CD8-positive, alpha-beta memory T cell (primary cell): Measurements from ENCODE around the gene PRR30. TPM values are rescaled to one million over a fixed set of nuclear protein-coding genes. Genes with fewer than 3 reads are reported as not detected.

Experiments
- CTCF ChIA-PET: fragments of 350-600 bp; sonication (Branson Sonifier 250); formaldehyde crosslinking; loops from one replicate; lab custom pipeline; 2021; ENCODE audit warnings: antibody characterized with exemption; lab: Charles Lee
- POLR2A ChIA-PET: fragments of 350-600 bp; sonication (Branson Sonifier 250); formaldehyde crosslinking; loops from one replicate; lab custom pipeline; 2021; ENCODE audit warnings: antibody characterized with exemption; lab: Charles Lee
- DNase-seq, 5 donors: peaks; one replicate each; pipeline versions ENCODE4 v3.0.0 to v3.0.0-alpha.2; 2020 to 2022; ENCODE audit warnings: mixed read lengths in 1 of 5
- H3K27ac ChIP-seq: one replicate; pipeline ENCODE4 v1.7.0; 2013; ENCODE audit warnings: low read depth, mild to moderate bottlenecking, low read length, moderate library complexity
- H3K27me3 ChIP-seq: 2 replicates; pipeline ENCODE4 v1.7.0; 2013; ENCODE audit warnings: low read length, mild to moderate bottlenecking; ENCODE audit not compliant: insufficient read depth, poor library complexity, severe bottlenecking
- H3K36me3 ChIP-seq: 2 replicates; pipeline ENCODE4 v1.7.0; 2013; ENCODE audit warnings: mild to moderate bottlenecking, low read length, moderate library complexity; ENCODE audit not compliant: insufficient read depth
- H3K4me1 ChIP-seq: 2 replicates; pipeline ENCODE4 v1.7.0; 2013; ENCODE audit warnings: mild to moderate bottlenecking, low read length, moderate library complexity; ENCODE audit not compliant: insufficient read depth
- H3K4me3 ChIP-seq: 2 replicates; pipeline ENCODE4 v1.7.0; 2013; ENCODE audit warnings: mild to moderate bottlenecking, low read length
- H3K9me3 ChIP-seq: 2 replicates; pipeline ENCODE4 v1.7.0; 2013; ENCODE audit warnings: mild to moderate bottlenecking, low read length
- H3K27ac Mint-ChIP-seq, 8 donors: one replicate each; pipeline ENCODE4 v1.8.0; 2020 to 2021; ENCODE audit warnings: mixed read lengths in 8 of 8, mild to moderate bottlenecking in 6 of 8, inconsistent platforms in 3 of 8, moderate library complexity in 3 of 8
- H3K27me3 Mint-ChIP-seq, 2 donors: one replicate each; pipeline ENCODE4 v1.8.0; 2020 to 2021; ENCODE audit warnings: mixed read lengths in 2 of 2, mild to moderate bottlenecking in 1 of 2, moderate library complexity in 1 of 2
- H3K36me3 Mint-ChIP-seq, 3 donors: one replicate each; pipeline ENCODE4 v1.8.0; 2020 to 2021; ENCODE audit warnings: mixed read lengths in 3 of 3, inconsistent platforms in 1 of 3, mild to moderate bottlenecking in 1 of 3
- H3K4me1 Mint-ChIP-seq, 3 donors: one replicate each; pipeline ENCODE4 v1.8.0; 2020 to 2021; ENCODE audit warnings: mixed read lengths in 3 of 3, inconsistent platforms in 1 of 3, mild to moderate bottlenecking in 1 of 3
- H3K4me3 Mint-ChIP-seq, 7 donors: one replicate each; pipeline ENCODE4 v1.8.0; 2020 to 2021; ENCODE audit warnings: mixed read lengths in 7 of 7, mild to moderate bottlenecking in 6 of 7, moderate library complexity in 4 of 7, inconsistent platforms in 2 of 7
- H3K9me3 Mint-ChIP-seq, 5 donors: one replicate each; pipeline ENCODE4 v1.8.0; 2020 to 2022; ENCODE audit warnings: mixed read lengths in 5 of 5, mild to moderate bottlenecking in 3 of 5, moderate library complexity in 2 of 5, inconsistent platforms in 1 of 5
- polyA plus RNA-seq: library from polyadenylated mRNA; unstranded; fragments of 300-500 nt; fragmentation: Illumina TruSeq; gene quantifications from one replicate; pipeline ENCODE4 v1.2.3, GENCODE V29; 2021
- total RNA-seq, 2 experiments: library from RNA; stranded (reverse); gene quantifications; one replicate each; pipeline ENCODE4 v1.2.3, GENCODE V29; 2021

Gene PRR30
- total and polyA plus RNA-seq, 3 experiments from 2014 or later: not detected

DNA sequence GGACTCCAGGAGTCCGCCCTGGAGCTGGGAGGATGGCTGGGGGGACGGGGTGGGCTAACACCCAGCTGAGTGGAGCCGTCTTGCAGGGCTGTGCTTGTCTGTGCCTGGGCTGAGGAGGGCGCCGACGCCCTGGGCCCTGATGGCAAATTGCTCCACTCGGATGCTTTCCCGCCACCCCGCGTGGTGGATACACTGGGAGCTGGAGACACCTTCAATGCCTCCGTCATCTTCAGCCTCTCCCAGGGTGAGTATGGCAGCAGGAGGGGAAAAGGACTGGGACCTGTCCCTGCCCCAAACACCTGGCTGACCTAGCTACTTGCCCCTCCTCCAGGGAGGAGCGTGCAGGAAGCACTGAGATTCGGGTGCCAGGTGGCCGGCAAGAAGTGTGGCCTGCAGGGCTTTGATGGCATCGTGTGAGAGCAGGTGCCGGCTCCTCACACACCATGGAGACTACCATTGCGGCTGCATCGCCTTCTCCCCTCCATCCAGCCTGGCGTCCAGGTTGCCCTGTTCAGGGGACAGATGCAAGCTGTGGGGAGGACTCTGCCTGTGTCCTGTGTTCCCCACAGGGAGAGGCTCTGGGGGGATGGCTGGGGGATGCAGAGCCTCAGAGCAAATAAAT, 39.8 kb downstream of the PRR30 start:
- peaks cover 7 to 15% (median 12%) of the 10 kb centered on the region in 3 donors for H3K4me1 Mint-ChIP-seq
- Histone ChIP-seq H3K27ac (no peak overlapping the region), H3K27me3 (no peaks in the 10 kb centered on the region), H3K4me1 (peaks cover 8% of the 10 kb centered on the region), H3K9me3 (no peaks in the 10 kb centered on the region), H3K36me3 (no peaks in the 10 kb centered on the region), H3K4me3 (no peak overlapping the region)
- POLR2A ChIA-PET: no interaction called here
- DNase-seq: no peak
- H3K4me3 Mint-ChIP-seq: no peak overlapping the region
- H3K36me3 Mint-ChIP-seq: peaks cover 0 to 1% (median 0%) of the 10 kb centered on the region in 3 donors
- no peaks in the 10 kb centered on the region for H3K9me3 Mint-ChIP-seq
- CTCF ChIA-PET: interaction anchor here (1.0 to 5.6 kb wide), 8 partner anchors 9 to 204 kb away, joined by 3 to 42 read pairs (median 4); partner anchors contain the start of genes DNAJC5G, KHK and TRIM54
- H3K27ac Mint-ChIP-seq: no peak overlapping the region
- peaks cover 2 to 6% of the 10 kb centered on the region in 2 donors for H3K27me3 Mint-ChIP-seq

DNA sequence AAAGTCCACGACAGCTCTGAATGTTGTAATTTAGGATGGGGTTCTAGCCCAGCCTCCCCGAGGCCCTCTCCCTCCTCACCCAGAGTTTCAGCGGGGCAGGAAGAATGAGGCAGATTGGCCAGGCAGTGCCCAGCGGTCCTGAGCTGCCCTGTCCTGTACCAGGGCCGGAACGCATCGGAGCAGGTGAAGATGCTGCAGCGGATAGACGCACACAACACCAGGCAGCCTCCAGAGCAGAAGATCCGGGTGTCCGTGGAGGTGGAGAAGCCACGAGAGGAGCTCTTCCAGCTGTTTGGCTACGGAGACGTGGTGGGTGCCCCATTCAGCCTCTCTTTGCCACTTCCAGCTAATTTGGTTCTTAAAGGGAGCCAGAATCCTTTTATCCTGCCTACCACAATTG, 41.9 kb downstream of the PRR30 start:
- Mint-ChIP-seq H3K27me3 (no peaks in the 10 kb centered on the region), H3K4me1 (peaks cover 7 to 15% (median 12%) of the 10 kb centered on the region in 3 donors), H3K9me3 (no peaks in the 10 kb centered on the region), H3K36me3 (peaks cover 0 to 1% (median 0%) of the 10 kb centered on the region in 3 donors), H3K27ac (peak overlapping the region in 1 of 8 donors; percentile 97), H3K4me3 (no peak overlapping the region)
- Histone ChIP-seq H3K4me3 (no peak overlapping the region), H3K9me3 (no peaks in the 10 kb centered on the region), H3K4me1 (peaks cover 8% of the 10 kb centered on the region), H3K27me3 (no peaks in the 10 kb centered on the region), H3K36me3 (no peaks in the 10 kb centered on the region), H3K27ac (no peak overlapping the region)
- no peak for DNase-seq
- POLR2A ChIA-PET: no interaction called here
- CTCF ChIA-PET: interaction anchor here (1.1 kb wide), 1 partner anchor 182 kb away, joined by 5 read pairs; no protein-coding TSS in a partner anchor

DNA sequence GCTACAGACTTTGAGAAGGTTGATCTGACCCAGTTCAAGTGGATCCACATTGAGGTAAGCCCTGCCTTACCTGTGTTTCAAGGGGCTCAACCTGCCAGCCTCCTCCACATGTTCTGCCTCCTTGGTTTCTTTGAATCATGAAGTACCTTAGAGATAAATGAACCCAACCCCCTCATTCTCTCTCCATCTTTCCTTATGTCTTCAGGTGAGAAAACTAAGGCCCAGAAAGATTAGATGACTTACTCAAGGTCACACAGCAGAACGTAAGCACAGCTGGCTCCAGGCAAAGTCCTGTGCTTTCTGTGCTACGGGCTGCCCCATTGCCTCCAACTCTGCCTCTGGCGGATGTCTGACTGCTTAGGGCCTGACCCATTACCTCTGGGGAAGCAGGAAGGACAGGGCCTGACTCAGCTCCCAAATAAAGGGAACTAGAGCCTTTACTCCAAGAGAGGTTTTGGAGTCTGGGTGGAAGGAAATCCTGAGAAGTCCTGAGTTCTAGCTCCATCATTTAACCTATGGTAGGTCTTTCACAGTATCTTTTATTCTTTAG, 42.4 kb downstream of the PRR30 start:
- peaks cover 8% of the 10 kb centered on the region for H3K4me1 ChIP-seq
- H3K36me3 ChIP-seq: no peaks in the 10 kb centered on the region
- no peak overlapping the region for H3K27ac ChIP-seq
- CTCF ChIA-PET: interaction anchor here (1.1 kb wide), 1 partner anchor 183 kb away, joined by 5 read pairs; no protein-coding TSS in a partner anchor
- Mint-ChIP-seq H3K27ac (no peak overlapping the region), H3K4me1 (peaks cover 7 to 15% (median 12%) of the 10 kb centered on the region in 3 donors), H3K9me3 (no peaks in the 10 kb centered on the region), H3K4me3 (peak overlapping the region in 1 of 7 donors; percentile 76), H3K36me3 (peaks cover 0 to 1% (median 0%) of the 10 kb centered on the region in 3 donors), H3K27me3 (no peaks in the 10 kb centered on the region)
- no peaks in the 10 kb centered on the region for H3K9me3 ChIP-seq
- H3K27me3 ChIP-seq: no peaks in the 10 kb centered on the region
- no peak for DNase-seq
- POLR2A ChIA-PET: interaction anchor here (1.2 kb wide), 1 partner anchor 10 kb away, joined by 3 read pairs; the partner anchor contains the start of gene KHK
- no peak overlapping the region for H3K4me3 ChIP-seq

DNA sequence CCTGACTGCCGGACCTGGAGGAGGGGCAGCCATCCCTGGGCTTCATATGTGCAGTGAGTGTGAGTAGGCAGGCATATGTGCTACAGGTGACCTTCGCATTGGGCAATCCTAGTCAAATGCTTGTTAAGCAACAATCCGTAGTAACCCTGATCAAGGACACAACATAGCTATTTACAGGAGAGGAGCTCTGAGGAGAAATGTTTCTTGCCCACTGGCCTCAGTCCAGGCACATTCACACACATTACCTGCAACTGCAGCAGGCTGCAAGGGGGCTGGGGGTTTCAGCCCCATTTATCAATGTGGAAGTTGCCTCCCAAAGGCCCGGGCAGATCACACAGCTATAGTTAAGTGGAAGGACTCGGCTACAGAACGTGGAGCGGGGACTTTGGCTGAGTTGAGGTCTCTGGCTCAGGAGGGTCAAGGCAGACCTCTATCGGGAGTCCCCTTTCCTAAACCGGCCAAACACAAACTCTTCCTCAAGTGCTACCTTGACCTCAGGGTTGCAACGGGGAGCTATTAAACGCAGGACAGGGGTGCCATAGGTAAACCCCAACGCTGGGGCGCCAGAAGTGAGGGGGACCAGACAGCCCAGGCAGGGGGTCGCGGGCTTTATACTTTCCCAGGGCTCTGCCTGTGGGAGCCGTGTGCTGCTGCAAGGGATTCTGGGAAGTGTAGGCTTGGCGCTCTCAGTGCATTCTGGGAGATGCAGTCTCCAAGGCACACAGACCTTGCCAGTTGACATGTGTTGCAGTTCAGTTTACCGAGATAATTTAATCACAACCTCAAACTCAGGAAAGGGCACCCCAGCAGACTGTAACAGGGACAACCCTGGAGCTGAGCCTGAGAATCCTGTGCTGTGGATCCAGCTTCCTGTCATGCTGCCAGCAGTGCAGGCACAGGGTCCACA, 43.2 kb downstream of the PRR30 start:
- Mint-ChIP-seq H3K27ac (peak overlapping the region in 1 of 8 donors; percentile 32), H3K36me3 (peaks cover 0 to 2% (median 1%) of the 10 kb centered on the region in 3 donors), H3K4me3 (peak overlapping the region in 6 of 7 donors; percentile 8 to 76 (median 42)), H3K4me1 (peaks cover 12 to 15% (median 13%) of the 10 kb centered on the region in 3 donors), H3K9me3 (no peaks in the 10 kb centered on the region), H3K27me3 (no peaks in the 10 kb centered on the region)
- ChIA-PET POLR2A (interaction anchor here (1.2 kb wide), 1 partner anchor 9 kb away, joined by 3 read pairs; the partner anchor contains the start of gene KHK), CTCF (interaction anchor here (1.4 kb wide), 1 partner anchor 45 kb away, joined by 3 read pairs; no protein-coding TSS in a partner anchor)
- no peaks in the 10 kb centered on the region for H3K9me3 ChIP-seq
- H3K27ac ChIP-seq: no peak overlapping the region
- no peak for DNase-seq
- peaks cover 8% of the 10 kb centered on the region for H3K4me1 ChIP-seq
- H3K27me3 ChIP-seq: no peaks in the 10 kb centered on the region
- H3K36me3 ChIP-seq: no peaks in the 10 kb centered on the region
- H3K4me3 ChIP-seq: no peak overlapping the region

DNA sequence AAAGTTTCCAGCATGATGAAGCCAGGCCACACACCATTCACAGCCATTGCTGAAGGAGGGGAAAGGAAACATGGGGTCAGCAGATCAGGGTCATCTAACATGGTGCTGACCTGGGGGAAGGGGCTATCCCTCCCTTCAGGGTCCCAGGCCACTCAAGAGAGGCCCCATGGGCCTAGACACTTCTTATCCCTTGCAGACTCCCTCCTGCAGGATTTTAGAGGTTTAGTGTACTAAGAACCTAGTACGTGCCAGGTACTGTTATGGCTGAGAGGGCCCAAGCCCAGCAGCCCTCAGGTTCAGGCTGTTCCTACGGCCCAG, 43.8 kb downstream of the PRR30 start:
- Histone ChIP-seq H3K36me3 (no peaks in the 10 kb centered on the region), H3K27me3 (no peaks in the 10 kb centered on the region), H3K4me1 (peaks cover 8% of the 10 kb centered on the region), H3K4me3 (no peak overlapping the region), H3K9me3 (no peaks in the 10 kb centered on the region), H3K27ac (no peak overlapping the region)
- no peak overlapping the region for H3K27ac Mint-ChIP-seq
- ChIA-PET POLR2A (no interaction called here), CTCF (interaction anchor here (1.4 kb wide), 1 partner anchor 45 kb away, joined by 3 read pairs; no protein-coding TSS in a partner anchor)
- no peak for DNase-seq
- H3K9me3 Mint-ChIP-seq: no peaks in the 10 kb centered on the region
- peak overlapping the region in 2 of 7 donors; percentile 9 to 44 for H3K4me3 Mint-ChIP-seq
- no peaks in the 10 kb centered on the region for H3K27me3 Mint-ChIP-seq
- peaks cover 0 to 2% (median 1%) of the 10 kb centered on the region in 3 donors for H3K36me3 Mint-ChIP-seq
- H3K4me1 Mint-ChIP-seq: peaks cover 12 to 15% (median 13%) of the 10 kb centered on the region in 3 donors

DNA sequence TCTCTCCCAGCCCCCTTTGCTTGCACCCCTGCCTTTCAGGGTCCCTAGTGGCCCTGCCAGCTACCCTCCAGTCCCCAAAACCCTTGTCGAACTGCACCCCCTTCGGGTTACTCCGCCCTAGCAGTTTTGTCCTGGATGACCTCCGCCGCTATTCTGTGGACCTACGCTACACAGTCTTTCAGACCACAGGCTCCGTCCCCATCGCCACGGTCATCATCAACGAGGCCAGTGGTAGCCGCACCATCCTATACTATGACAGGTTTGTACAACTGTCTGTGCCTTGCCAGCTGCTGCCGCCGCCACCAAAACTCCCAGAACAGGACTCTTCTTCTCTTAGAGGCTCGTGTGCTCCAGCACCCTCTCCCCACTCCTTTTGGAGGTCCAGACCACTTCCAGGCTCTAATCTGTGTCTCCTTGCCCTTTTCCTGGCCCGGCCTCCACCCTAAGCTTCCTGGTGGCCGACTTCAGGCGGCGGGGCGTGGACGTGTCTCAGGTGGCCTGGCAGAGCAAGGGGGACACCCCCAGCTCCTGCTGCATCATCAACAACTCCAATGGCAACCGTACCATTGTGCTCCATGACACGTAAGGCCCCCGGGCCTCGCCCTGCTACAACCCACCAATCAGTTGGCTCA, 44.7 kb downstream of the PRR30 start:
- Mint-ChIP-seq H3K4me1 (peaks cover 12 to 15% (median 13%) of the 10 kb centered on the region in 3 donors), H3K36me3 (peaks cover 0 to 2% (median 0%) of the 10 kb centered on the region in 3 donors), H3K27me3 (no peaks in the 10 kb centered on the region), H3K9me3 (no peaks in the 10 kb centered on the region), H3K4me3 (peak overlapping the region in 1 of 7 donors; percentile 66), H3K27ac (no peak overlapping the region)
- Histone ChIP-seq H3K4me1 (peaks cover 8% of the 10 kb centered on the region), H3K4me3 (no peak overlapping the region), H3K9me3 (no peaks in the 10 kb centered on the region), H3K27me3 (no peaks in the 10 kb centered on the region), H3K27ac (no peak overlapping the region), H3K36me3 (no peaks in the 10 kb centered on the region)
- DNase-seq: no peak
- CTCF ChIA-PET: interaction anchor here (1.1 kb wide), 1 partner anchor 185 kb away, joined by 3 read pairs; no protein-coding TSS in a partner anchor
- POLR2A ChIA-PET: no interaction called here
